ENCODE measurements around the gene TRIM9. TPM values are rescaled to one million over a fixed set of nuclear protein-coding genes. Genes with fewer than 3 reads are reported as not detected.
"Not testable (repeated sequence)": the region's sequence is repeated elsewhere in the genome, so short reads cannot be mapped to it uniquely, and the experiment has no call there.

Gene TRIM9
- polyA plus RNA-seq, 4 donors: 1.0 to 3.2 (median 2.4) TPM

DNA sequence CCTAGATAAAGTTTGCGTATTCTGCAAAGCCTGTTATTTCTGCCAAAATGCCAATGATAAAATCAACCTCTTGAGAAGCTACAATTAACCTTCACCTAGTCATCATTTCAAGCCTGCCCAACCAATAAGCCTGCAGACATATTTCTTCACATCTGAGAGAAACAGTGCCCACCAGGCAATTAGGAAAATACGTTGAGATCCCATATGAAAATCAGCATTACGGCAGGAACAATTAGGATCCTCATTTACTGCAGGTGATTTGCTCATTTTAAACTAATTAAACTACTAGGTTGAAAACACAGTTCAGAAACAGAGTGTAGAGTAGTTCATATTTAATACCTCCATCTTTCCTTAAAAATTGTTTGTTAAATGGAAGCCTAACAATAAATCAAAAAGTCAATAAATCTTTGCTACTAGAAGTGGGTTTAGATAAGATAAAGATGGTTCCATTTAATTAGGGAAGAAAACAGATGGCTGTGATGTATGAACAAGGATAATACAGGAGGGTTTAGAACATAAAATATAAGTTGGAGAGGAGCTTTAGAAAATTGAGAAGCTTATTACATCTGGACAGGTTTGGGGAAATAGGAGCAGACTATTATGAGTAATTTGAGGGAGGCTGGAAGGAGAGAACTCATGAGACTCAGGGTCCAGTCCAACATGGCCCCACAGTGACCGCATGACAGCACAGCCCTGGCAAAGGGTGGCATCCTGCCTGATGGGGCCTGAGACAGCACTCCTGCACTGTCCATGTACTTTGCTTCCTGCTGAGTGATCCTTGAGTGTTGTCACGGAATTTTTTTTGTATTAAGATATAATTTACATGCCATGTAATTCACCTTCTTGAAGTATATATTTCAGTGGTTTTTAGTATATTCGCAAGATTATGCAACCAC is 123.8 kb downstream of the TRIM9 start:
- DNase-seq (ENCODE audit: low read depth in 4 of 4, low spot score in 2 of 4): no peak

DNA sequence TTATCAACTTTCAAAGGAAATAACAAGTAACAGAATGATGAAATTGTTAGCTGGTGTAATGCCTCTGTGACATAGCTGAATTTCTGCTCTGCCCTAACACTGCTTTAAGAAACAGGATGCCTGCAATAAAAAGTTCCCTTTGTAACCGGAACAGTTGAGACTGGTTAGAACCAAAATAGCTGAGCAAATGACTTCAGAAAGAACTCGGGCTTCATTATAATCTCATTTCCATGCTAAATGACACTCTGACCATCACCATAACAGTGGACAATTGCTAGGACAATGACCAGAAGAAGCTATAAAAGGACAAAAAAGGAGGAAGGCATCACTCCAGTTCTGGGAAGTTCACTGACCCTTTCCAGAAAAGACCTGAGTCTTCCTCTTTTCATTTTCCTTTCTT is 127.1 kb downstream of the TRIM9 start:
- DNase-seq (ENCODE audit: low read depth in 4 of 4, low spot score in 2 of 4): no peak

- DNase-seq (ENCODE audit: low read depth in 4 of 4, low spot score in 2 of 4): no peak
These were observed 127.8 kb downstream of the TRIM9 start for GRCh38 chr14:50967103-50967502.

DNA sequence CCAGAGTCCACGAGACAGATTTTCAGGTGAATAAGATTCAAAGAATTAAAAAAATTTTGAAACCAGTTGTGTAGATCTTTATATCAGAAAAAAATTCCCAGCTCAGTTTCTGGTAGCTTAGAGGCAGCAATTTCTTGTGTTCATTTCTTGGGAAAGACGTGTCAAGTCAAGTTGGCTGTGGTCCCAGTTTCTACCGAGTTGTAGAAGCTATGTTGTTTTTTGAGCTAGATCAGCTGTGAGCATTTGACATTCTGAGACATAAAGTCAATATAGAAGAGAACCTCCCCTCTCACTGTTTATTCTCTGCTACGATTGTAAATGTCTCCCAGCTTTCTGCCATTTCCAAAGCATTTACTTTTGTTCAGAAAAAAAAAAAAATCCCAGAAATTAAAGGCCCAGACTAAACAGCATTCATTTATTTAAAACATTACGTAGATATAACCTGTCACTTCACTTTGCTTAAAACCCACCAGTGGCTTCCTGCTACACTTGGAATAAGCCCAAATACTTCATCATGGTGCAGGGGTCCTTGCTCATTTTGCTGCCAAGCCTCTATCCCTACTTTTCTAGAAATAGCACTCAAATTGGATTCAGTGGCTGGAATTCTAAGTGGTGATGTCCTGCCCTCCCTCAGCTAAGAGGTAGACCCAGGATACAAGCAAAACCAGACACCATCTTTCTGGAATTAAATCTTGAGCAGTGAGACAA is 130.1 kb downstream of the TRIM9 start:
- peak in 3 of 4 donors; percentile 80 to 92 (median 87) for DNase-seq (ENCODE audit: low read depth in 4 of 4, low spot score in 2 of 4)

GRCh38 chr14:50963919-50964318 is 131.0 kb downstream of the TRIM9 start:
- DNase-seq (ENCODE audit: low read depth in 4 of 4, low spot score in 2 of 4): no peak

GRCh38 chr14:50961605-50962221 is 133.2 kb downstream of the TRIM9 start:
- peak in 1 of 4 donors; percentile 73 for DNase-seq (ENCODE audit: low read depth in 4 of 4, low spot score in 2 of 4)

- DNase-seq (ENCODE audit: low read depth in 4 of 4, low spot score in 2 of 4): no peak
These were observed 137.6 kb downstream of the TRIM9 start for GRCh38 chr14:50957296-50957695.

GRCh38 chr14:50956421-50956820 is 138.5 kb downstream of the TRIM9 start:
- not testable (repeated sequence) for DNase-seq (ENCODE audit: low read depth in 4 of 4, low spot score in 2 of 4)

DNA sequence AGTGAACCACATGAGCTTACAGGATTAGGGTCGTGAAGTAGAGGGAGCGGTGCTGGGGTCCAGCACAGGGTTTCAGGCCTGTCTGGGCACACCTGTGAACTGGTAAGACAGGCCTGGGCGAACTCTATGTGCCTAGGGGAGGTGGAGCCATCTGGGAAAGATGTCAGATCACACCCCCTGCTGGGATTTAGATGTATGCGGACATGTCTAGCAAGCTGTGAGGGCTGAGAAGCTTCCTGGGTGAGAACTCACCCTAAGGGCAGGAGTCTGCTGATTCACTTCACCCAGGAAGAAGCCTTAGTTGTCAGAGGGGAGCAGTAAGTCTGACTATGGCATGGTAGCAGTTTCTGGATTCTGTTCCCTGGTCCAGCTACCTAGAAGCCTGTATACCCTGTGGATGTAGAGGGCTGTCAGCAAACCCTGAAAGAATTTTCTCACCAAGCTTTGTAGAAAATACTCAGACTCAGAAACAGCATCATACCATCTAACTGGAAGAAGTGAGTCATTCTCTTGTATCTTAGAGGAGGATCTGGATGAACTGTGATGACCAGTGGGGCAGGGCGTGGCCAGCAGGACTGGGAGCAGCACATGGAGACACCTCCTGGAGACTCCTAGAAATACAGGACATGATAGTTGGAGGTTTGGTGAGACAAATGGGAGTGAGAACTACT is 139.4 kb downstream of the TRIM9 start:
- DNase-seq (ENCODE audit: low read depth in 4 of 4, low spot score in 2 of 4): no peak

GRCh38 chr14:50954811-50955372 is 140.0 kb downstream of the TRIM9 start:
- no peak for DNase-seq (ENCODE audit: low read depth in 4 of 4, low spot score in 2 of 4)

GRCh38 chr14:50953502-50953901 is 141.4 kb downstream of the TRIM9 start:
- DNase-seq (ENCODE audit: low read depth in 4 of 4, low spot score in 2 of 4): no peak

GRCh38 chr14:50951032-50951431 is 143.9 kb downstream of the TRIM9 start:
- DNase-seq (ENCODE audit: low read depth in 4 of 4, low spot score in 2 of 4): no peak

DNA sequence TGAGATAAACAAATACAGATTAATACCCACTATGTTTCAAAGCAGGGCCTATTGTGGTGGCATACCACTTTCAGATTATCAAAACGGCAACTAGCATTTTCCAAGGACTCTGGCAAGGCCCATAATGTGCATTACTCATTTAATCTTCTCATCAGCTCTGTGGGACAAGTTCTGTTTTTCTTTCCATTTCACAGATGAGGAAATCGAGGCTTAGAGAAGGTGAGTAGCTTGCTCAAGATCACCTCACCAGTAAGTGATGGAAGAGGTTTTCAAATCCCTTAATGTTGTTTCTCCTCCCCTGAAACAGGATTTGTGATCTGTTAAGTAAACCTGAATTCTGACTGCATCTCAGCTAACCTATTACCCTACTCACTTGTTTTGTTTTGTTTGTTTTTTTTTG is 146.7 kb downstream of the TRIM9 start:
- DNase-seq (ENCODE audit: low read depth in 4 of 4, low spot score in 2 of 4): no peak

DNA sequence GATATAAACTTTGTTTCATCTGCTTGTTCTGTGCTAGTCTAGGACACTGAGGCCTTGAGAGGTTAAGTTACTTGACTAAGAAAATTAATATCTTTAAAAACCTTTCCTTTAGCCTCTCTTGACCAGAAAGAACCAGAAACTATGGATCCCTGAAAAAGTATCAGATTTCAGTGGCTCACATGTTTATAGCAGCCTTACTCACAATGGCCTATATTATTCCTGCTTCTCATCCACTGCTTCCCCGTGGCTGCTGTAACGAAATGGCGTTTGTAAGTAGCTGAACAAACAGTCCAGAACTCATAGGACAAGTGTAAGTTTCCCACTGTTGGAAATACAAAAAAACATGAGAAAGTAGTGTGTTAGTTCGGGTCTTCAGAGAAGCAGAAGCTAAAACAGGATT is 147.5 kb downstream of the TRIM9 start:
- DNase-seq (ENCODE audit: low read depth in 4 of 4, low spot score in 2 of 4): peak in 1 of 4 donors; percentile 31

GRCh38 chr14:50946234-50946935 is 148.5 kb downstream of the TRIM9 start:
- DNase-seq (ENCODE audit: low read depth in 4 of 4, low spot score in 2 of 4): no peak

GRCh38 chr14:50944647-50945413 is 150.1 kb downstream of the TRIM9 start:
- DNase-seq (ENCODE audit: low read depth in 4 of 4, low spot score in 2 of 4): no peak

GRCh38 chr14:50943943-50944646 is 150.8 kb downstream of the TRIM9 start, which contains the start of gene PYGL:
Gene PYGL (minus strand): TSS chr14:50944483. CDS start chr14:50944403, 80 bp downstream.
- DNase-seq (ENCODE audit: low read depth in 4 of 4, low spot score in 2 of 4): no peak

GRCh38 chr14:50943261-50943942 is 151.5 kb downstream of the TRIM9 start:
- DNase-seq (ENCODE audit: low read depth in 4 of 4, low spot score in 2 of 4): no peak

Measured in left renal cortex interstitium (tissue), 4 donors.